GM23248 (cell line): Measurements from ENCODE around the gene FBXW7.

Experiments used
- EZH2 ChIP-seq: fragments of 200-600 bp; sonication (generic); IDR thresholded peaks from 2 replicates; pipeline ENCODE4 v1.6.1; 2018; ENCODE audit warnings: antibody characterized with exemption, mild to moderate bottlenecking; ENCODE audit not compliant: insufficient read depth, poor library complexity, severe bottlenecking
- EZH2phosphoT487 ChIP-seq: fragments of 200-600 bp; sonication (generic); IDR thresholded peaks from 2 replicates; pipeline ENCODE4 v1.6.1; 2018; ENCODE audit warnings: antibody characterized with exemption, moderate library complexity, mild to moderate bottlenecking, low read depth; ENCODE audit not compliant: insufficient read depth

GRCh38 chr4:152559641-152560040 lies 23.7 kb upstream of the FBXW7 start:
- TF ChIP-seq EZH2 (no peak), EZH2phosphoT487 (no peak)
